Measurements from ENCODE around the gene CALN1.

The CALN1 gene

DNA sequence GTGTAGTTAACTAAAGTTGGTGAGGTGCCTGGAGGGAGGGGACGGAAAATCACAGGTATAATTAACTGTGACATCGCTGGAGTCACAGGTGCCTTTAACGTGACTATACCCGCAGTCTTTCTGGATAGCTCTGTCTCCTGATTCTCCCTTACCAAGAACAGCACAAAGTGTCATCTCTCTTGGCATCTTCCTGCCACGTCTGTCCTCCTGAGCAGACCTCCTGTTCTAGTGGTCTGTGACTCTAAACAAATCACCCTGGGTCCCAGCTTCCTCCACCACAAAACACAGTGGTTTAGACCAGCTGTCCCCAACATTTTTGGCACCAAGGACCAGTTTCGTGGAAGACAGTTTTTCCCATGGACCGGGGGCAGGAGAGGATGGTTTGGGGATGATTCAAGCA lies 90.5 kb downstream of the CALN1 start:
- no peak for DNase-seq

GRCh38 chr7:72321081-72321480 lies 91.1 kb downstream of the CALN1 start:
- DNase-seq: no peak

GRCh38 chr7:72317341-72317740 lies 94.8 kb downstream of the CALN1 start:
- no peak for DNase-seq

DNA sequence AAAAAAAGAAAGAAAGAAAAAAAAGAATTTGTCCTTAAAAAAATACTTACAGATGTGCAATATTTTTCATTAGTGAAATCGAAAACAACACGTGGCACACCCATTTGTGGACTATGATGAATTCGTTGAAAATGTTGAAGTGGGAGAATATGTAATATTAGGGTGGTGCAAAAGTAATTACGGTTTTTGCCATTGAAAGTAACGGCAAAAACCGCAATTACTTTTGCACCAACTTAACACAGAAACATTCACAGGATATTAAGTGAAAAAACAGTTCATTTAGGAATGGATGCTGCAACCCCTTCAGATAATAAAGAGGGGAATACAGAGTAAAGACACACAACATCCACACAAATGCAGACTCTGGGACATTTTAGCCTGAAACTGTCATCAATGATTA lies 96.0 kb downstream of the CALN1 start:
- no peak for DNase-seq

GRCh38 chr7:72313906-72314305 lies 98.2 kb downstream of the CALN1 start:
- no peak for DNase-seq

DNA sequence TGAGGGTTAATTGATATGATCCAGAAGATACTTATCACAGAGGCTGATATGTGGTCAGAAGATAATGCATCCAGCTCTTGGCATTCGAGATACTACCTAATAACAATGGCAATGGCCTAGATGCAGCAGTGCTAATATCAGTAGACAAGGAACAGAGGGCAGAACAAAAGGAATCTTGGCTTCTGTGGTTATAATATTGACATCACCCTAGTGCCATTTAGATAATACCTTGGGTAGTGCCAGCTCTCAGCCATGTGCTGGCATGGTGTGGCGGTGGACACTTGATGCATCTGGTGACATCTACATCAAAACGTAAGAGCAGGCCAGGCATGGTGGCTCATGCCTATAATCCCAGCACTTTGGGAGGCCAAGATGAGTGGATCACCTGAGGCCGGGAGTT lies 101.8 kb downstream of the CALN1 start:
- no peak for DNase-seq

GRCh38 chr7:72309476-72309875 lies 102.7 kb downstream of the CALN1 start:
- no peak for DNase-seq

DNA sequence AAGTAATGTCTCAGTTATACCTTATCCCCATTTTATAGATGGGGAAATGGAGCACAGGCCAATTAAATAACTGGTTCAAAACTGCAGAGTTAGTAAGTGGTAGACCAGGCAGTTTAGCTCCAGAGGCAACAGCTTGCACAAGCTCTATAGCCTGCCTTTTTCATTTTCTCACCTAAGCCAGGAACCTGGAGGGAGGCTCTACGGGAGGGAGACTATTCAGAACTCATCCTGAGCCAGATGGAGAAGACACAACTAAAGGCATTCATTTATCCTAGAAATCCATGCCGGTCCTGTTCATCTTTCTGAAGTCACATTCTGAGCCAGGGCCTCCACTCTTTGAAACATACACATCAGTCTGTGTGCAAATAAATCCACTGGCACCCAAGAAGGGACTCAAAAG lies 103.2 kb downstream of the CALN1 start:
- DNase-seq: no peak

GRCh38 chr7:72307566-72307965 lies 104.6 kb downstream of the CALN1 start:
- no peak for DNase-seq

DNA sequence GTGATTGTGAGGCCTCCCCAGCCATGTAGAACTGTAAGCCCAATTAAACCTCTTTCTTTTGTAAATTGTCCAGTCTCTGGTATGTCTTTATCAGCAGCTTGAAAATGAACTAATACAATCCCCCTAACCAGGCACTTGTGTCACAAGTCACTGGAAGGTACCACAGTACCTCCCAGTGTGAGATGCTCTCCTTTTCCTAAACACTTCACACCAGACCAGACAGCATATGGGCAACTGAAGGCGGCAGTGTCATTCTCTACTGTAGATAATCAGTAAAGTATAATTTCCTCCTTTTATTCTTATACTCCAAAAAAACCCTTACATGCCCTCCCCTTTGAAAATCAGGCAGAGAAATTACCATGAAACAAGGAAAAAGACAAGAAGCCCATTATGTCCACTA lies 113.2 kb downstream of the CALN1 start:
- DNase-seq: no peak

DNA sequence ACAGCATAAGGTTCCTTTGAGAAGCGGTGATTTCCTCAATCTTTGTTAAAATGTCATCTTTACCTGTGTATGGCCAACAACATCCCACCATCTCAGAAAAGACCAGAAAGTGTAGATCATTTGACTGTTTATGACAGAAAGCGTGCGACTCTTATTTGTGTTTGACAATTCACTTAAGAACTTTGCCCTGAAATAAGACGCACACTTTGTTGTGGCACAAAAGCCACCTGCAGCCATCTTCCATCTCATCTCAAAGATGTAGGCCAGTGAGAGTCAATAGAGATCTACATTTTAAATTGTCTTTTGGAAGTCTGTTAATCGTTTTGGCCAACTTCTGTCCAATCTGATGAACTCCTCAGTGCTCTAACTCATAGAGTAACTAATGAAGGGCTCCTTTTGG lies 114.0 kb downstream of the CALN1 start:
- DNase-seq: no peak

DNA sequence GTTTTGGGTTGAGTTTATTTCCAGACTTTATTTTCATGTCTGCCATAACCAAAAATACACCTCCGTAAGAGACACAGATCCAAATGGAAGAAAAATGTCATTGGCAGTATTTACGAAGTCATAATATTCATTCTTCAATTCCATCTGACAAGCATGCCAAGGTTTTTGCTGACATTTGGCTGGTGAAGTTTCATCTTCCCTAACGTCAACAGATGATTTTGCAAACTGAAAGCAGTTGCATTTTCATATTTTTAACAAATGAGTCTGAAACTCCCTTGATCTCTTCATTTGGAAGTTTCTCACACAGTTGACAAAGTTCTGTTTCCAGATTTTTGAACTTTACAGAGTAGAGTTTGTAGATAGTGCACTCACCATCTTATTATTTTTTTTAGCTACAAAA lies 114.5 kb downstream of the CALN1 start:
- DNase-seq: no peak

DNA sequence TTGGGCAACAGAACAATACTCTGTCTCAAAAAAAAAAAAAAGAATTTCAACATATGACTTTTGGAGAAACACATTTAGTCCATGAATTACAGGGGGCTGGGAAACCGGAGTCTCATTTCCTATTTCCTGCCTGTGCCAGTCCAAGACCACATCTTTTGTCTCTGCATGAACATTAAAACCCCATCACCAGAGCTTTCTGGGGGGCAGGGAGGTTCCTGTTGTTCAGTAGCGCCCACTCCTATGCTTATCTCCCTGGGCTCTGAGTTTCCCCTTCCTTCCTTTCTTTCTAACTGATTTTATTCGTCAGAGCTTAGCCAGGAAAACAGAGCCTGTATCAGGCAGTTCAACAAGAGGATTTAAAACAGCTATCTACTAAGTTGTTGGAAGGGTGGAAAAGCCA lies 119.3 kb downstream of the CALN1 start:
- no peak for DNase-seq

- no peak for DNase-seq
These were observed 120.0 kb downstream of the CALN1 start for GRCh38 chr7:72292118-72292517.

GRCh38 chr7:72286519-72286918 lies 125.6 kb downstream of the CALN1 start:
- DNase-seq: no peak

DNA sequence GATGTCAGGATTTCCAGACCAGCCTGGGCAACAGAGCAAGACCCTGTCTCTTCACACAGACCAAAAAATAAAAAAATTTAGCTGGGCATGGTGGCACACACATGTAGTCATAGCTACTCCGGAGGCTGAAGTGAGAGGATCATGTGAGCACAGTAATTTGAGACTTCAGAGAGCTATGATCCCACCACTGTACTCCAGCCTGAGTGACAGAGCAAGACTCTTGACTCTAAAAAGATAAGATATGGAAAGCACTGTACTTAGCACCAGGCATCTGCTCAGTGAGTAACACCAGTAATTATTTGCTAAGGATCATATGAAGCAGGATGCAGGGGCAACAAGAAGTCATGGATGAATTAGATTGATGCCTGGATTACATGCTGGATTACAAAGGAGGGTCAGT lies 128.8 kb downstream of the CALN1 start:
- no peak for DNase-seq

GRCh38 chr7:72281308-72281707 lies 130.8 kb downstream of the CALN1 start:
- no peak for DNase-seq

- no peak for DNase-seq
These were observed 132.9 kb downstream of the CALN1 start for GRCh38 chr7:72279203-72279602.

- DNase-seq: no peak
These were observed 133.6 kb downstream of the CALN1 start for GRCh38 chr7:72278550-72278949.

GRCh38 chr7:72275382-72276070 lies 136.6 kb downstream of the CALN1 start:
- DNase-seq: no peak

DNA sequence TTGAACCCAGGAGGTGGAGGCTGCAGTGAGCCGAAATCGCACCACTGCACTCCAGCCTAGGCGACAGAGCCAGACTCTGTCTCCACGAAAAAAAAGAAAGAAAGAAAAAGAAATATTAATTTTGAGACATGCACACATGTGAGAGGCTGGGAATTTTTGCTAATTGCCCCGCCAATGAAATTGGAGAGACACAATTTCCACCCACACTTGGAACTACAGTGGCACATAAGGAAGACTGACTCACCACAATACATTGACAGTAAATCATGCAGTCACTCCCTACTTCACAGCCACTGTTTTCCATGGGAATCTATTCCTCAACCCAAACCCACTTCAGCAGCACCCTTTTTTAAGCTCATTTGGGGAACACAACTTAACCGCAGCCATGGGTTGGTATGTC lies 139.7 kb downstream of the CALN1 start:
- no peak for DNase-seq

DNA sequence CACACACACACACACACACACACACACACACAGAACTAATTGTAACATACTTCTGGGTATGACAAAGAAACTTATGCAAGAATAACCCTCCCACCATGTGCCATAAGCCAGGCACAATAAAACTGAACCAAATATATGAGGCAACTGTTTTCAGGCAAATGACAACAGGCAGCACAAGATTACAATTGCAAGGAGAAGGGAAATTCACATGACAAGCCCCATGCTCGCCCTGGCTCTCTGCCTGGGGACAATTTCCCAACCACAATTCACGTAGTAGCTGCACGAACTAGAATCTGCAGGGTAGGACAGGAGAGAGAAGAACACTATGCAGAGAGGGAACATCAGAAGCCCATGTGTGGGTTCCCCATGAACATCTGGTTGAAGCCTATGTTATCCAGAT lies 143.3 kb downstream of the CALN1 start:
- no peak for DNase-seq

DNA sequence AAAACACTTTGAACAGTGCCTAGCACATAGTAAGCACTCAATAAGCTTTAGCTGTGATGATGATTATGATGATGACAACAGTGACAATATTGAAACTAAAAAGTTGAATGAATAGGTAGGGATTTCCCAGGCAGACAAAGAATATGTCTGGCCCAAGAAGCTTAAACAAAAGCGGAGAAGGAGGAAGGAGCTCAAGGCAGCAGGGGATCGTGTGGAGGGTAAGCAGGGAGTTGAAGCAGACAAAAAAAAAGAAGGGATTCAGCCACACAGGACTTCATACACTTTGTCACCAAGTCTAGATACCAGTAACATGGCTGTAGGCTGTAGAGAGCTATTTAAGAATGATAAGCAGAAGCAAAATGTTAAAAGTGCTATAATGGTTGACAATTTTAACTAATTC lies 144.0 kb downstream of the CALN1 start:
- no peak for DNase-seq

DNA sequence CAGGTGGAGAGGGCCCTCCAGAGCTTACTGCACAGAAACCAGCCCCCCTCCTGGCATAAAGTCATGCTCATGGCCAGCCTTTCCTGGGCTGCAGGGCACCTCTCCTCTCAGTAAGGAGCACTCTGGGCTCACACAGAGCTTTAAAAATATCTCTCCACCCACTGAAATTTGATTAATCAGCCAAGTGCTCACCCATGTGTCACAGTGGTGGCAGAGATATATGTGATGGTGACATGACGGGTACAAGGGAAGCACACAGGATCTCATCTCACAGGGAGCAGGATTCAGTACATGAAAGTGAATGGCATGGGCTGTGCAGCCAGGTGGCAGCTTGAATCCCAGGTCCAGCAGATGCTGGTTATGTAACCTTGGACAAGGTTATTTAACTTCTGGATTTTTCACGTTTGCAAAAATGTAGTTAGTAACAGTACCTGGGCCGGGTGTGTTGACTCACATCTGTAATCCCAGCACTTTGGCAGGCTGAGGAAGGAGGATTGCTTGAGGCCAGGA lies 144.8 kb downstream of the CALN1 start:
- DNase-seq: no peak

- no peak for DNase-seq
These were observed 145.4 kb downstream of the CALN1 start for GRCh38 chr7:72266771-72267170.
